Endometrial microvascular endothelial cells (primary cell): ENCODE results near the gene LOXL3. TPM values are rescaled to one million over a fixed set of nuclear protein-coding genes. Genes with fewer than 3 reads are reported as not detected.

Experiments used
- total RNA-seq: library from RNA; depleted of rRNA; stranded (reverse); fragments of >200 nt; gene quantifications from one replicate; pipeline ENCODE4 v1.2.3, GENCODE V29; 2015; ENCODE audit errors: inconsistent ontology term

The LOXL3 gene
- total RNA-seq, 1 donor from 2014 or later = 0.65 TPM

Other genes with a start within 250 kb of the LOXL3 start
- 0.37 TPM for gene SLC4A5, start 210.5 kb downstream of the LOXL3 start, total RNA-seq
- gene DCTN1, start 173.6 kb downstream of the LOXL3 start, total RNA-seq = 121 TPM
- 0.46 TPM for gene C2orf81, start 132.3 kb downstream of the LOXL3 start, total RNA-seq
- 28.4 TPM for gene WDR54, start 132.2 kb downstream of the LOXL3 start, total RNA-seq
- 1.0 TPM for gene RTKN, start 112.0 kb downstream of the LOXL3 start, total RNA-seq
- 13.2 TPM for gene INO80B, start 98.9 kb downstream of the LOXL3 start, total RNA-seq
- gene WBP1, start 95.5 kb downstream of the LOXL3 start, total RNA-seq = 40.0 TPM
- 92.7 TPM for gene MOGS, start 88.6 kb downstream of the LOXL3 start, total RNA-seq
- 29.5 TPM for gene MRPL53, start 81.3 kb downstream of the LOXL3 start, total RNA-seq
- 7.1 TPM for gene CCDC142, start 70.9 kb downstream of the LOXL3 start, total RNA-seq
- 33.7 TPM for gene TTC31, start 70.9 kb downstream of the LOXL3 start, total RNA-seq
- 2.5 TPM for gene LBX2, start 54.3 kb downstream of the LOXL3 start, total RNA-seq
- 17.2 TPM for gene PCGF1, start 46.2 kb downstream of the LOXL3 start, total RNA-seq
- gene TLX2, start 39.5 kb downstream of the LOXL3 start, total RNA-seq = not detected
- 0.19 TPM for gene DQX1, start 27.7 kb downstream of the LOXL3 start, total RNA-seq
- 135 TPM for gene AUP1, start 24.2 kb downstream of the LOXL3 start, total RNA-seq
- 42.1 TPM for gene HTRA2, start 24.0 kb downstream of the LOXL3 start, total RNA-seq
- 9.1 TPM for gene DOK1, start 778 bp upstream of the LOXL3 start, total RNA-seq
- 0.09 TPM for gene M1AP, start 94.4 kb upstream of the LOXL3 start, total RNA-seq
- gene SEMA4F, start 100.3 kb upstream of the LOXL3 start, total RNA-seq = 13.2 TPM